K562 (cell line): Measurements from ENCODE around the gene ARV1. TPM values are rescaled to one million over a fixed set of nuclear protein-coding genes. Genes with fewer than 3 reads are reported as not detected.

Experiments
- ARHGAP35 ChIP-seq: fragments of 450-650 bp; IDR thresholded peaks from 2 replicates; pipeline ENCODE4 v1.6.1; 2018; ENCODE audit not compliant: partially characterized antibody
- FIP1L1 ChIP-seq: fragments of 200-400 bp; formaldehyde crosslinking; IDR thresholded peaks from 2 replicates; pipeline ENCODE4 v1.6.1; 2018; ENCODE audit warnings: mild to moderate bottlenecking, low read depth, low read length; ENCODE audit not compliant: poor library complexity, severe bottlenecking
- GATAD2A ChIP-seq: fragments of 450-650 bp; IDR thresholded peaks from 2 replicates; pipeline ENCODE4 v1.6.1; 2017
- HBP1 ChIP-seq: fragments of 450-650 bp; formaldehyde crosslinking; IDR thresholded peaks from 2 replicates; pipeline ENCODE4 v1.4.0; 2022; ENCODE audit warnings: missing genetic modification characterization
- HDAC2 ChIP-seq: fragments of 450-650 bp; IDR thresholded peaks from 2 replicates; pipeline ENCODE4 v1.6.1; 2016; ENCODE audit warnings: mild to moderate bottlenecking
- RHOXF2B ChIP-seq: fragments of 250-450 bp; sonication (Bioruptor Pico); conservative IDR thresholded peaks from 2 replicates; pipeline ENCODE4 v1.5.1; 2021
- ZNF12 ChIP-seq: sonication (generic); formaldehyde crosslinking; IDR thresholded peaks from 2 replicates; pipeline ENCODE4 v1.4.0; 2020; ENCODE audit warnings: mild to moderate bottlenecking, missing genetic modification reagents
- ZNF3 ChIP-seq: fragments of 250-450 bp; sonication (Bioruptor Pico); IDR thresholded peaks from 2 replicates; pipeline ENCODE4 v1.5.0; 2021; ENCODE audit warnings: mild to moderate bottlenecking, moderate library complexity
- ZNF551 ChIP-seq: fragments of 250-450 bp; sonication (Bioruptor Pico); IDR thresholded peaks from 2 replicates; pipeline ENCODE4 v1.5.0; 2021; ENCODE audit warnings: mild to moderate bottlenecking, moderate library complexity
- polyA plus RNA-seq, 8 experiments: library from polyadenylated mRNA; depleted of rRNA in 4 of 8; stranded (reverse) in 5 of 8; unstranded in 3 of 8; fragments of >200 nt; fragmentation: Nextera tagmentation in 2 of 8; fragmentation: Illumina TruSeq in 1 of 8; extraction: Ambion mirVana in 2 of 8; extraction: Trizol in 1 of 8; gene quantifications; 2 replicates each; pipeline versions ENCODE4 v1.2.1 to v1.2.3, GENCODE V29; 2011 to 2014; ENCODE audit warnings: inconsistent platforms in 1 of 8, missing spikeins in 1 of 8
- total RNA-seq, 7 experiments: library from RNA; depleted of rRNA in 6 of 7; stranded (reverse); fragments of >200 nt in 6 of 7; fragmentation: Illumina TruSeq in 2 of 7; extraction: Trizol in 2 of 7; gene quantifications; 2 replicates each; pipeline versions ENCODE4 v1.2.1 to v1.2.3, GENCODE V29; 2011 to 2021; ENCODE audit warnings: low replicate concordance in 1 of 7
- TF ChIP-seq, protein P1 (sequence below): fragments of 450-650 bp; IDR thresholded peaks from 2 replicates; pipeline ENCODE4 v1.6.1; 2017; ENCODE audit warnings: antibody characterized with exemption, mild to moderate bottlenecking
- TF ChIP-seq, protein P2 (sequence below): sonication (generic); formaldehyde crosslinking; IDR thresholded peaks from 2 replicates; pipeline ENCODE4 v1.5.0; 2020; ENCODE audit warnings: missing genetic modification reagents
- TF ChIP-seq, protein P3 (sequence below): sonication (generic); formaldehyde crosslinking; IDR thresholded peaks from 2 replicates; pipeline ENCODE4 v1.4.0; 2020; ENCODE audit warnings: mild to moderate bottlenecking, missing genetic modification reagents

Gene ARV1
- total and polyA plus RNA-seq, 9 of the 15 experiments (the other 6 are each of a cell fraction or from before 2014, with no cell fraction given) = 54.8 to 139 (median 74.0) TPM

DNA sequence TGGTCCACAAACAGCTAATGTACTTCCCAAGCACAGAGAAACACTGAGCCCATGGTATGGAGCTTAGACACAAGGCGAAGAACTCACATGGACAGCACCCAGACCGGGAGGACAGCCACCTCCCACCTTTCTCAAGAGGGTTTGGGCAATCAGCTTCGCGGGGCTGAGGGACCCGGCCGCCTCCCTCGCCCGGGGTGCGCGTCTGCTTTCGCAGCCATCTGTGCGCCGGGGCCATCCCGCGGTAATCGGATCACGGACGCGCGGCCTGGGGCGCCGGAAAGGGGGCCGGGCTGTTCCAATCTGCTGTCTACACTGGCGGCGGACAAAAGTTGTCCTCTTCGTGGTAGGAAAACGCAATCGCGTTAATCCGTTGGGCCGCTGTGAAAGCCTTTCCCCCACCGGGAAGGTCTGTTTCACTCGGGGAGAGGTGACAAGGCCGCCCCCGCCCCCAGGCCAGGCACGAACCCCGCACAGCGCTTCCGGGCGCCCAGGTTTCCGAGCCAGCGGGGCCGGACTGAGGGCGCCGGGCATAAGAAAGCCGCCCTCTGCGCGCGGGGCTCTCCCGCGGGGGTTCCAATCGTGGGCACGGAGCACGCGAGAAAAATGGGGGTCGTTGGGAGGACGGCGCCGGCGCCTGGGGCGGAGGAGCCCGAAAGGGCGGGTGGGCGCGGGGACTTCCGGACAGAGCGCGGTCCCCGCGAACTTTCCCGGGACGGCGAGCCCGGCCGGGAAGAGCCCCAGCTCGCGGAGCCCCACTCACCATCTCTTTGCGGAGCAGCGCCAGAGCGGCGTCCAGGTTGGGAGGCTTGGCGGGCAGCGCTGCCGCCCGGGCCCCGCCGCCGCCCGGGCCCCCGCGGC, 60.5 kb downstream of the ARV1 start (continued):
- TF ChIP-seq ZNF3 (CRISPR knock-in tag) (no peak), HBP1 (CRISPR knock-in tag) (no peak), FIP1L1 (peak; percentile 4), RHOXF2B (no peak), ARHGAP35 (no peak), ZNF12 (CRISPR knock-in tag) (no peak), HDAC2 (peak; percentile 64), GATAD2A (0 out of 2 replicates have a peak, but pooled peaks have one; percentile 44), ZNF551 (CRISPR knock-in tag) (no peak)
- TF ChIP-seq, protein P1, sequence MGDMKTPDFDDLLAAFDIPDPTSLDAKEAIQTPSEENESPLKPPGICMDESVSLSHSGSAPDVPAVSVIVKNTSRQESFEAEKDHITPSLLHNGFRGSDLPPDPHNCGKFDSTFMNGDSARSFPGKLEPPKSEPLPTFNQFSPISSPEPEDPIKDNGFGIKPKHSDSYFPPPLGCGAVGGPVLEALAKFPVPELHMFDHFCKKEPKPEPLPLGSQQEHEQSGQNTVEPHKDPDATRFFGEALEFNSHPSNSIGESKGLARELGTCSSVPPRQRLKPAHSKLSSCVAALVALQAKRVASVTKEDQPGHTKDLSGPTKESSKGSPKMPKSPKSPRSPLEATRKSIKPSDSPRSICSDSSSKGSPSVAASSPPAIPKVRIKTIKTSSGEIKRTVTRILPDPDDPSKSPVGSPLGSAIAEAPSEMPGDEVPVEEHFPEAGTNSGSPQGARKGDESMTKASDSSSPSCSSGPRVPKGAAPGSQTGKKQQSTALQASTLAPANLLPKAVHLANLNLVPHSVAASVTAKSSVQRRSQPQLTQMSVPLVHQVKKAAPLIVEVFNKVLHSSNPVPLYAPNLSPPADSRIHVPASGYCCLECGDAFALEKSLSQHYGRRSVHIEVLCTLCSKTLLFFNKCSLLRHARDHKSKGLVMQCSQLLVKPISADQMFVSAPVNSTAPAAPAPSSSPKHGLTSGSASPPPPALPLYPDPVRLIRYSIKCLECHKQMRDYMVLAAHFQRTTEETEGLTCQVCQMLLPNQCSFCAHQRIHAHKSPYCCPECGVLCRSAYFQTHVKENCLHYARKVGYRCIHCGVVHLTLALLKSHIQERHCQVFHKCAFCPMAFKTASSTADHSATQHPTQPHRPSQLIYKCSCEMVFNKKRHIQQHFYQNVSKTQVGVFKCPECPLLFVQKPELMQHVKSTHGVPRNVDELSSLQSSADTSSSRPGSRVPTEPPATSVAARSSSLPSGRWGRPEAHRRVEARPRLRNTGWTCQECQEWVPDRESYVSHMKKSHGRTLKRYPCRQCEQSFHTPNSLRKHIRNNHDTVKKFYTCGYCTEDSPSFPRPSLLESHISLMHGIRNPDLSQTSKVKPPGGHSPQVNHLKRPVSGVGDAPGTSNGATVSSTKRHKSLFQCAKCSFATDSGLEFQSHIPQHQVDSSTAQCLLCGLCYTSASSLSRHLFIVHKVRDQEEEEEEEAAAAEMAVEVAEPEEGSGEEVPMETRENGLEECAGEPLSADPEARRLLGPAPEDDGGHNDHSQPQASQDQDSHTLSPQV = peak; percentile 67
- TF ChIP-seq, protein P2, sequence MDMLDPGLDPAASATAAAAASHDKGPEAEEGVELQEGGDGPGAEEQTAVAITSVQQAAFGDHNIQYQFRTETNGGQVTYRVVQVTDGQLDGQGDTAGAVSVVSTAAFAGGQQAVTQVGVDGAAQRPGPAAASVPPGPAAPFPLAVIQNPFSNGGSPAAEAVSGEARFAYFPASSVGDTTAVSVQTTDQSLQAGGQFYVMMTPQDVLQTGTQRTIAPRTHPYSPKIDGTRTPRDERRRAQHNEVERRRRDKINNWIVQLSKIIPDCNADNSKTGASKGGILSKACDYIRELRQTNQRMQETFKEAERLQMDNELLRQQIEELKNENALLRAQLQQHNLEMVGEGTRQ (CRISPR knock-in tag) = no peak
- TF ChIP-seq, protein P3, sequence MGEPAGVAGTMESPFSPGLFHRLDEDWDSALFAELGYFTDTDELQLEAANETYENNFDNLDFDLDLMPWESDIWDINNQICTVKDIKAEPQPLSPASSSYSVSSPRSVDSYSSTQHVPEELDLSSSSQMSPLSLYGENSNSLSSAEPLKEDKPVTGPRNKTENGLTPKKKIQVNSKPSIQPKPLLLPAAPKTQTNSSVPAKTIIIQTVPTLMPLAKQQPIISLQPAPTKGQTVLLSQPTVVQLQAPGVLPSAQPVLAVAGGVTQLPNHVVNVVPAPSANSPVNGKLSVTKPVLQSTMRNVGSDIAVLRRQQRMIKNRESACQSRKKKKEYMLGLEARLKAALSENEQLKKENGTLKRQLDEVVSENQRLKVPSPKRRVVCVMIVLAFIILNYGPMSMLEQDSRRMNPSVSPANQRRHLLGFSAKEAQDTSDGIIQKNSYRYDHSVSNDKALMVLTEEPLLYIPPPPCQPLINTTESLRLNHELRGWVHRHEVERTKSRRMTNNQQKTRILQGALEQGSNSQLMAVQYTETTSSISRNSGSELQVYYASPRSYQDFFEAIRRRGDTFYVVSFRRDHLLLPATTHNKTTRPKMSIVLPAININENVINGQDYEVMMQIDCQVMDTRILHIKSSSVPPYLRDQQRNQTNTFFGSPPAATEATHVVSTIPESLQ (CRISPR knock-in tag) = no peak
